Hepatocyte (in vitro differentiated cells): Measurements from ENCODE around the gene CRLF2. TPM values are rescaled to one million over a fixed set of nuclear protein-coding genes. Genes with fewer than 3 reads are reported as not detected.

Experiments used
- DNase-seq: peaks from one replicate; pipeline ENCODE4 v3.0.0-alpha.2; 2016; ENCODE audit warnings: low spot score
- H2AFZ ChIP-seq: fragments of 200-600 bp; sonication (generic); 2 replicates; pipeline ENCODE4 v1.6.0; 2016; ENCODE audit warnings: antibody characterized with exemption, mild to moderate bottlenecking
- H3K27ac ChIP-seq: fragments of 200-600 bp; sonication (generic); 2 replicates; pipeline ENCODE4 v1.5.1; 2016; ENCODE audit warnings: mild to moderate bottlenecking
- H3K27me3 ChIP-seq: fragments of 200-600 bp; sonication (generic); 2 replicates; pipeline ENCODE4 v1.6.1; 2016
- H3K36me3 ChIP-seq: fragments of 200-600 bp; sonication (generic); replicated peaks from 2 replicates; pipeline ENCODE4 v1.5.1; 2016; ENCODE audit warnings: low read depth; ENCODE audit not compliant: insufficient read depth
- H3K4me1 ChIP-seq: fragments of 200-600 bp; sonication (generic); 2 replicates; pipeline ENCODE4 v1.5.1; 2016; ENCODE audit warnings: mild to moderate bottlenecking, moderate library complexity; ENCODE audit not compliant: insufficient read depth
- H3K4me2 ChIP-seq: fragments of 200-600 bp; sonication (generic); 2 replicates; pipeline ENCODE4 v1.6.0; 2016
- H3K4me3 ChIP-seq: fragments of 200-600 bp; sonication (generic); 2 replicates; pipeline ENCODE4 v1.5.1; 2016; ENCODE audit warnings: mild to moderate bottlenecking
- H3K79me2 ChIP-seq: fragments of 200-600 bp; sonication (generic); 2 replicates; pipeline ENCODE4 v1.6.0; 2017; ENCODE audit warnings: mild to moderate bottlenecking
- H3K9me2 ChIP-seq: fragments of 200-600 bp; sonication (generic); replicated peaks from 2 replicates; pipeline ENCODE4 v1.6.0; 2017; ENCODE audit warnings: mild to moderate bottlenecking; ENCODE audit not compliant: insufficient read depth
- H3K9me3 ChIP-seq: fragments of 200-600 bp; sonication (generic); 2 replicates; pipeline ENCODE4 v1.5.1; 2016; ENCODE audit warnings: low read depth, mild to moderate bottlenecking
- H4K20me1 ChIP-seq: fragments of 200-600 bp; sonication (generic); 2 replicates; pipeline ENCODE4 v1.6.0; 2016; ENCODE audit warnings: mild to moderate bottlenecking; ENCODE audit not compliant: insufficient read depth, poor library complexity, severe bottlenecking
- CTCF ChIP-seq: fragments of 200-600 bp; sonication (generic); IDR thresholded peaks from 2 replicates; pipeline ENCODE4 v1.5.1; 2016; ENCODE audit warnings: antibody characterized with exemption, mild to moderate bottlenecking; ENCODE audit not compliant: poor library complexity
- EZH2 ChIP-seq: fragments of 200-600 bp; sonication (generic); IDR thresholded peaks from 2 replicates; pipeline ENCODE4 v1.6.1; 2016; ENCODE audit warnings: antibody characterized with exemption, mild to moderate bottlenecking, borderline replicate concordance
- EZH2phosphoT487 ChIP-seq: fragments of 200-600 bp; sonication (generic); IDR thresholded peaks from one replicate; pipeline ENCODE4 v1.6.1; 2018; ENCODE audit warnings: antibody characterized with exemption, mild to moderate bottlenecking, low read depth, moderate library complexity; ENCODE audit not compliant: unreplicated experiment, severe bottlenecking
- WGBS: methylation state at CpG from one replicate; pipeline ENCODE4 v1.1.6; 2016; ENCODE audit warnings: low lambda C conversion rate; ENCODE audit errors: missing lambda C conversion rate; 5-methylcytosine and 5-hydroxymethylcytosine counted together
- polyA plus RNA-seq: library from polyadenylated mRNA; unstranded; fragments of >200 nt; fragmentation: Nextera tagmentation; extraction: Ambion mirVana; gene quantifications from 2 replicates; pipeline ENCODE4 v1.2.1, GENCODE V29; 2016
- total RNA-seq: library from RNA; depleted of rRNA; stranded (reverse); fragments of >200 nt; gene quantifications from 2 replicates; pipeline ENCODE4 v1.2.3, GENCODE V29; 2014

CRLF2 gene
- total and polyA plus RNA-seq, 2 experiments from 2014 or later = not detected

- Histone ChIP-seq H3K9me3 (no peaks in the 10 kb centered on the region), H3K27ac (no peak overlapping the region), H3K4me1 (peaks cover 7% of the 10 kb centered on the region), H3K79me2 (no peaks in the 10 kb centered on the region), H2AFZ (no peak overlapping the region), H3K4me2 (no peak overlapping the region), H4K20me1 (no peaks in the 10 kb centered on the region), H3K27me3 (no peaks in the 10 kb centered on the region), H3K4me3 (no peak overlapping the region), H3K36me3 (no peaks in the 10 kb centered on the region), H3K9me2 (no peaks in the 10 kb centered on the region)
- 71% methylated on average over 15 of the region's 15 CpGs for WGBS
- DNase-seq = no peak
- TF ChIP-seq EZH2 (no peak), EZH2phosphoT487 (no peak), CTCF (no peak)
These were observed 4.9 kb downstream of the CRLF2 start for GRCh38 chrX:1207496-1208025.

DNA sequence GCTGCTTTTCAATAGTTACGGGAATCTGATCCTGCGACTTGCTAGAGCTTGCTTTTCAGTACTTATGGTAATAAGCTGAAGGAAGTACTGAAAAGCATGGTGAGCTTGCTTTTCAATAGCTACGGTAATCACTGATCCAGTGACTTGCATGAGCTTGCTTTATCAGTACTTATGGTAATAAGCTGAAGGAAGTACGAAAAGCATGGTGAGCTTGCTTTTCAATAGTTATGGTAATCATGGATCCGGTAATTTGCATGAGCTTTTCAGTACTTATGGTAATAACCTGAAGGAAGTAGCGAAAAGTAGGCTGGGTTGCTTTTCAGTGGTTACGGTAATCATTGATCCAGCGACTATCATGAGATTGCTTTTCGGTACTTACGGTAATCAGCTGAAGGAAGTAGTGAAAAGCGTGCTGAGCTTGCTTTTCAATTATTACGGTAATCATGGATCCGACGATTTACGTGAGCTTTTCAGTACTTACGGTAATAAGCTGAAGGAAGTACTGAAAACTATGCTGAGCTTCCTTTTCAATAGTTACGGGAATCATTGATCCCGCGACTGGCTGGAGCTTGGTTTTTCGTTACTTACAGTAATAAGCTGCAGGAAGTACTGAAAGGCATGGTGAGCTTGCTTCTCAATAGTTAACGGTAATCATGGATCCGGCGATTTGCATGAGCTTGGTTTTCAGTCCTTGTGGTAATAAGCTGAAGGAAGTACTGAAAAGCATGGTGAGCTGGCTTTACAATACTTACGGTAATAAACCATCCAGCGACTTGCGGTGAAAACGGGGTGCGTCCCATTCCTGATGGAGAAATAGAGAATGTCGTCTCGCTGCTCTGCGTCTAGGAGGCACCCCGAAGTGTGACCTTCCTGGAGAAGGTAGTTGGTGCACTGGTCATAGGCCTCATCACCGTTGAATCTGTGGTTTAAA is 6.5 kb downstream of the CRLF2 start:
- H3K36me3 ChIP-seq = no peaks in the 10 kb centered on the region
- no peaks in the 10 kb centered on the region for H3K79me2 ChIP-seq
- no peaks in the 10 kb centered on the region for H4K20me1 ChIP-seq
- H3K4me1 ChIP-seq = peaks cover 7% of the 10 kb centered on the region
- no peaks in the 10 kb centered on the region for H3K9me3 ChIP-seq
- 4% methylated on average over 33 of the region's 33 CpGs for WGBS
- peak overlapping the region; percentile 72 for H3K4me2 ChIP-seq
- no peak for TF ChIP-seq CTCF
- peak overlapping the region; percentile 50 for H2AFZ ChIP-seq
- H3K9me2 ChIP-seq = no peaks in the 10 kb centered on the region
- no peak overlapping the region for H3K27ac ChIP-seq
- peak; percentile 57 for DNase-seq
- no peaks in the 10 kb centered on the region for H3K27me3 ChIP-seq
- peak overlapping the region; percentile 15 for H3K4me3 ChIP-seq

DNA sequence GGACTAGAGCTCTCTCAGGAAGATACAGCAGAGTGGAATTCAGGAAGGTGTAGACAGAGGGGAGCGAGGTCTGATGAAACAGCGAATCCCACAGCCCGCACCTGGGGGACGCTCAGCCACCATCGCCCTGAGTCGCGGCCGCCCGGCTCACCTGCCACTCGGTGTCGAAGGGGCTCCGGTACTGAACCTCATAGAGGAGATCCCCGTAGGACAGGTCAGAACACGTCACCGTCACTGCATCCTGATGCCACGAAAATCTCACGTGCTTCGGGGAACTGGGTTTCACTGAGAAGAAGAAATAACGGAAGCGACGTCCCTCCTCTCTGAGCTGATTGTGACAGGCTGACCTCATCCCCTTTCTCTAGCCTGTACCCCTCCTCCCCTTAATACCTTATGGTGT is 10.2 kb downstream of the CRLF2 start:
- WGBS = 93% methylated on average over 21 of the region's 21 CpGs
- H3K9me2 ChIP-seq = no peaks in the 10 kb centered on the region
- H4K20me1 ChIP-seq = no peaks in the 10 kb centered on the region
- no peak overlapping the region for H3K27ac ChIP-seq
- no peaks in the 10 kb centered on the region for H3K79me2 ChIP-seq
- TF ChIP-seq CTCF (no peak), EZH2 (no peak), EZH2phosphoT487 (no peak)
- H3K4me1 ChIP-seq = peaks cover 7% of the 10 kb centered on the region
- no peak overlapping the region for H3K4me2 ChIP-seq
- H3K9me3 ChIP-seq = no peaks in the 10 kb centered on the region
- H3K27me3 ChIP-seq = no peaks in the 10 kb centered on the region
- H2AFZ ChIP-seq = no peak overlapping the region
- H3K36me3 ChIP-seq = no peaks in the 10 kb centered on the region
- no peak overlapping the region for H3K4me3 ChIP-seq
- DNase-seq = no peak
